ENCODE measurements around the gene PLVAP.

Gene PLVAP

GRCh38 chr19:17326595-17326966, 50.6 kb downstream of the PLVAP start:
- Histone ChIP-seq H3K9ac (ENCODE audit: low read length) (no peak overlapping the region), H3K4me3 (ENCODE audit: insufficient read depth, low read length, poor library complexity, severe bottlenecking) (no peak overlapping the region), H4K20me1 (ENCODE audit: low read depth, low read length) (no peaks in the 10 kb centered on the region), H3K4me2 (ENCODE audit: low read depth, low read length, poor library complexity, severe bottlenecking) (no peak overlapping the region), H3K9me2 (replicated peaks; ENCODE audit: insufficient read depth, low read length) (no peaks in the 10 kb centered on the region), H3K36me3 (ENCODE audit: low read length) (no peaks in the 10 kb centered on the region), H3F3A (ENCODE audit: insufficient read depth) (peaks cover 7% of the 10 kb centered on the region; the same call in 1 of the 2 replicates), H3K79me2 (ENCODE audit: insufficient read depth, low read length) (no peaks in the 10 kb centered on the region), H3K9me3 (ENCODE audit: insufficient read depth, low read length) (no peaks in the 10 kb centered on the region), H3K27ac (ENCODE audit: low read depth, low read length) (no peak overlapping the region), H2AFZ (ENCODE audit: low read depth, low read length, severe bottlenecking) (no peak overlapping the region), H3K27me3 (ENCODE audit: low read length) (no peaks in the 10 kb centered on the region)
- TF ChIP-seq CTCF (IDR thresholded peaks at IDR 0.05; ENCODE audit: insufficient read depth, low read length, poor library complexity, severe bottlenecking) (no peak), EZH2phosphoT487 (conservative IDR thresholded peaks at IDR 0.05; ENCODE audit: low read length) (no peak)

DNA sequence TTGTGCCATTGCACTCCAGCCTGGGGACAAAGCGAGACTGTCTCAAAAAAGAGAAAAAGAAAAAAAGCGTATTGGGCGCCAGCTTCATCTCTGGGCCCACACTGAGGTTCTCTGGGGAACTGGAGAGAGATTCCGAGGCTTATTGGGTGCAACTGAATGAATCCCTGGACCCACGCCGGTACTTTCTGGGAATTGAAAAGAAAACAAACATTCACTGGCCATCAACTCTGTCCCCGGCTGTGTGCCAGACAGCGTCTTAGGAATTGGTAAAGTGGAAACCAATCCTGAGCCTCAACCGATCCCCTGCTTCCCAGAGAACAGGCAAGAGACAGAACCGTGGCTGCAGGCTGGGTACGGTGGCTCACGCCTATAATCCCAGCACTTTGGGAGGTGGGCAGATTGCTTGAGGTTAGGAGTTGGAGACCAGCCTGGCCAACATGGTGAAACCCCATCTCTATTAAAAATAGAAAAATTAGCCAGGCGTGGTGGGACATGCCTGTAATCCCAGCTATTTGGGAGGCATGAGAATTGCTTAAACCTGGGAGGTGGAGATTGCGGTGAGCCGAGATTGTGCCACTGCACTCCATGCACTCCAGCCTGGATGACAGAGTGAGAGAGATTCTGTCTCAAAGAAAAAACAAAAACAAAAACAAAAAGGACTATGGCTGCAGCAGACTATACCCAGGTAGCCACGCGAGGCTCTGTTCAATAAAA, 51.1 kb downstream of the PLVAP start:
- no peaks in the 10 kb centered on the region for H3K9me3 ChIP-seq (ENCODE audit: insufficient read depth, low read length)
- H3K27me3 ChIP-seq (ENCODE audit: low read length): no peaks in the 10 kb centered on the region
- no peak overlapping the region for H3K4me3 ChIP-seq (ENCODE audit: insufficient read depth, low read length, poor library complexity, severe bottlenecking)
- no peaks in the 10 kb centered on the region for H3K36me3 ChIP-seq (ENCODE audit: low read length)
- H3K27ac ChIP-seq (ENCODE audit: low read depth, low read length): no peak overlapping the region
- H2AFZ ChIP-seq (ENCODE audit: low read depth, low read length, severe bottlenecking): no peak overlapping the region
- H3K79me2 ChIP-seq (ENCODE audit: insufficient read depth, low read length): no peaks in the 10 kb centered on the region
- no peaks in the 10 kb centered on the region for H4K20me1 ChIP-seq (ENCODE audit: low read depth, low read length)
- no peak overlapping the region for H3K4me2 ChIP-seq (ENCODE audit: low read depth, low read length, poor library complexity, severe bottlenecking)
- H3K9me2 ChIP-seq (replicated peaks; ENCODE audit: insufficient read depth, low read length): no peaks in the 10 kb centered on the region
- H3K9ac ChIP-seq (ENCODE audit: low read length): no peak overlapping the region
- peaks cover 3% of the 10 kb centered on the region; the same call in 1 of the 2 replicates for H3F3A ChIP-seq (ENCODE audit: insufficient read depth)
- TF ChIP-seq EZH2phosphoT487 (conservative IDR thresholded peaks at IDR 0.05; ENCODE audit: low read length) (no peak), CTCF (IDR thresholded peaks at IDR 0.05; ENCODE audit: insufficient read depth, low read length, poor library complexity, severe bottlenecking) (no peak)

DNA sequence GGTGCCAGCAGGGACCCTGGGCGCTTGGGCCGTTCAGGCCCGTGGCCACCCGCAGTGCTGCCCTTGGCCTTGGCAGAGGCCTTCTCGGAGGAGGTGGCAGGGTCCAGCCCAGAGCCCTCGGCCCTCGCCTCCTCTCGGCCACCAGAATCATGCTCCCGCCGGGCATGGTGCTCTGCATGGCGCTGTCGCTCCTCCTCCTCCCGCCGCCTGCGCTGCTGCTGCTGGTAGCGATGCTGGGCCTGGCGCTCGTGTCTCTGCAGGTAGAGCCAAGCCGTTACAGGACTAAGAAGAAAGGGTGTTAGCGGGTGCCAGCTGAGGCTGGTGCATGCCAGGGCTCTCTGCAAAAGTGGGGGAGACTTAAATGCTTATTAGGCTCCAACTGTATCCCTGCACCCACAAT, 52.0 kb downstream of the PLVAP start:
- H3K27me3 ChIP-seq (ENCODE audit: low read length): no peaks in the 10 kb centered on the region
- H3K27ac ChIP-seq (ENCODE audit: low read depth, low read length): no peak overlapping the region
- no peaks in the 10 kb centered on the region for H3K79me2 ChIP-seq (ENCODE audit: insufficient read depth, low read length)
- no peaks in the 10 kb centered on the region for H3K36me3 ChIP-seq (ENCODE audit: low read length)
- no peak for TF ChIP-seq CTCF (IDR thresholded peaks at IDR 0.05; ENCODE audit: insufficient read depth, low read length, poor library complexity, severe bottlenecking)
- no peak for TF ChIP-seq EZH2phosphoT487 (conservative IDR thresholded peaks at IDR 0.05; ENCODE audit: low read length)
- no peak overlapping the region for H3K9ac ChIP-seq (ENCODE audit: low read length)
- H4K20me1 ChIP-seq (ENCODE audit: low read depth, low read length): no peaks in the 10 kb centered on the region
- peaks cover 3% of the 10 kb centered on the region; the same call in 1 of the 2 replicates for H3F3A ChIP-seq (ENCODE audit: insufficient read depth)
- no peak overlapping the region for H2AFZ ChIP-seq (ENCODE audit: low read depth, low read length, severe bottlenecking)
- H3K9me3 ChIP-seq (ENCODE audit: insufficient read depth, low read length): no peaks in the 10 kb centered on the region
- no peak overlapping the region for H3K4me3 ChIP-seq (ENCODE audit: insufficient read depth, low read length, poor library complexity, severe bottlenecking)
- H3K4me2 ChIP-seq (ENCODE audit: low read depth, low read length, poor library complexity, severe bottlenecking): no peak overlapping the region
- H3K9me2 ChIP-seq (replicated peaks; ENCODE audit: insufficient read depth, low read length): no peaks in the 10 kb centered on the region
